GM12873 (cell line): ENCODE data around the gene SAA1.

ENCODE experiments used
- CTCF ChIP-seq: IDR thresholded peaks from 2 replicates; pipeline ENCODE4 v1.5.1; 2012; ENCODE audit warnings: low read depth, mild to moderate bottlenecking, moderate library complexity, low read length, control low read depth; ENCODE audit not compliant: insufficient read depth; ENCODE audit errors: missing control alignments

The SAA1 gene

GRCh38 chr11:18265949-18266348 lies at the start of gene SAA1:
Gene SAA1, plus strand, starts transcription at chr11:18266264. Its CDS starts 624 bp downstream, at chr11:18266888.
- no peak for TF ChIP-seq CTCF

- no peak for TF ChIP-seq CTCF
Measured at GRCh38 chr11:18221274-18221876, 44.7 kb upstream of the SAA1 start.

GRCh38 chr11:18222814-18223421 lies 43.1 kb upstream of the SAA1 start:
- TF ChIP-seq CTCF: no peak

- TF ChIP-seq CTCF: no peak
Measured at GRCh38 chr11:18223591-18224387, 42.3 kb upstream of the SAA1 start.

GRCh38 chr11:18225913-18226312 lies 40.2 kb upstream of the SAA1 start:
- no peak for TF ChIP-seq CTCF

GRCh38 chr11:18229501-18229900 lies 36.6 kb upstream of the SAA1 start:
- TF ChIP-seq CTCF: no peak

- TF ChIP-seq CTCF: no peak
Measured at GRCh38 chr11:18230859-18231258, 35.2 kb upstream of the SAA1 start.
